ENCODE results near the gene CYTH4.
"Not testable (repeated sequence)": the region's sequence is repeated elsewhere in the genome, so short reads cannot be mapped to it uniquely, and the experiment has no call there.

CYTH4 gene

DNA sequence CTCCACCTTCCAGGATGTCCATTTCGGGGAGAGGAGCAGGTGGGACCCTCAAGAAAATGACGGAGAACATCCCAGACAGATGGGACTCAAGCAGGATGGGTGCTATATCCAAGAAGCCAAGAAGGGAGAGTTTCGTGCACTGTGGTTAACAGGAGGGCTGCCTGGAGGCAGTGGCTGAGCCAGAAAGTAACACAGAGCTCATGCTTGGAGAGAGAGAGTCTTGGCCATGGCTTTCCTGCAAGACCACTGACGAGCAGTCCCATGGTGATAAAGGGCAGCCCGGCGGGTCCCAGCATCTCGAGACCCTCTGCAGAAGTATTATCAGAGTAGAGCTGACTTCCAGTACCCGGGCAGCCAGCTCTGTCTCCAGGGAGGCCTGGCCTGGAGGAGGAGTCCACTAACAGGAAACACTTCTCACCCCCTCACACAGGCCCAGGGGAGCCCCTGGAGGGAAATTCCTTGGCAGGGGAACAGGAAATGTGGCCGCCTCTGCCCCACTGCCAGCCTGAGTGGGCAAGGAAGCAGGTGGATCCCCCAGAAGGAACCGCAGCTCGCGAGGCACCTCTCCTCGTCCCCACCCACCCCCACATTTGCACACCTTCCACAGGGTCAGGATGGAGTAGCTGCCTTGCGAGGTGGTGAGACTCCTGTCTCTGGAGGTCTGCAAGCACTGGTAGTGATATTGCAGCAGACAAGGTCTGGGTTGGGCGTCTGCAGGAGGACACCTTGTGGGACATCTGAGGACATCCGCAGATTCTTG is 32.2 kb downstream of the CYTH4 start:
- no peak for DNase-seq
- in situ Hi-C loops (cut with HindIII; ENCODE audit: low pct_ligation_motif_present, low pct_unique_long_range_greater_than_20kb, low sequenced_read_pairs): no loop called here

DNA sequence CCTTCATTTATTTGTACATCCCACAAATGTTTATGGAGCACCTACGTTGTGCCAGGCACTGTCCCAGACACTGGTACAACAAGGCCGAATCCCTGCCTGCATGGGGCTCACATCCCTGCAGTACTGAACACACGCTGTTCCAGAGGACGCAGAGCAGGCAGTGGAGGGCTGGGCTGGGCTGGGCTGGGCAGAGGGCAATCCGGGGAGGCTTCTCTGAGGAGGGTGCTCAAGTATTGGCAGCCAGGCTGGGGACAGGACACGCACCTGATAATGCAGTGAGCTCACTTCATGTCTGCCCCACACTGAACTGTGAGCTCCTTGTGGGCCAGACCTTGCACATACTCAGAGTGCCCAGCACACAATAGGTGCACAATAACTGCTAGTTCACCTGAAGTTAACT is 34.1 kb downstream of the CYTH4 start:
- in situ Hi-C loops (cut with HindIII; ENCODE audit: low pct_ligation_motif_present, low pct_unique_long_range_greater_than_20kb, low sequenced_read_pairs): no loop called here
- DNase-seq: no peak

DNA sequence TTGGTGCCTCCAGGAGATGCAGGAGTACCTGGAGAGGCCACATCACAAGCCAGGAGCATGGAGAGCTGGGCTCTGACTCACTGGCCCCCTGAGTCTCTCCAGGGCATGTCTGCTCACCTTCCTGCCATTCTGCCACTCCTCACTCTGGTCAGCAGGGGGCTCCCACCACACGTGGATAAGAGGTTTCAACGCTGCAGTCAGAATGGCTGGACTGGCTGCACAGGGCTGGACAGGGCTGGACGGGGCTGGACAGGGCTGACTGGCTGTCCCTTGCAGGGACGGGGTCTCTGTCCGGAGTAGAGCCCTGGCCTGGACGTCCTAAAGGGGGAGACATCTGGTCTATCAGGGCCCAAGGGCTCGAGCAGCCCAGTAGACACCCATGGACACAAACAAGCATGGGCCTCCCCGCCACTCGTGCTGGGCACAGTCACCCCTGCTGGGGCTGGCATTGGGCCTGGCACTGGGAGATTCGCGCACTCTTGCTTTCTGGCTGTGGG is 34.6 kb downstream of the CYTH4 start:
- peak; percentile 88 for DNase-seq
- in situ Hi-C loops (cut with HindIII; ENCODE audit: low pct_ligation_motif_present, low pct_unique_long_range_greater_than_20kb, low sequenced_read_pairs): no loop called here

DNA sequence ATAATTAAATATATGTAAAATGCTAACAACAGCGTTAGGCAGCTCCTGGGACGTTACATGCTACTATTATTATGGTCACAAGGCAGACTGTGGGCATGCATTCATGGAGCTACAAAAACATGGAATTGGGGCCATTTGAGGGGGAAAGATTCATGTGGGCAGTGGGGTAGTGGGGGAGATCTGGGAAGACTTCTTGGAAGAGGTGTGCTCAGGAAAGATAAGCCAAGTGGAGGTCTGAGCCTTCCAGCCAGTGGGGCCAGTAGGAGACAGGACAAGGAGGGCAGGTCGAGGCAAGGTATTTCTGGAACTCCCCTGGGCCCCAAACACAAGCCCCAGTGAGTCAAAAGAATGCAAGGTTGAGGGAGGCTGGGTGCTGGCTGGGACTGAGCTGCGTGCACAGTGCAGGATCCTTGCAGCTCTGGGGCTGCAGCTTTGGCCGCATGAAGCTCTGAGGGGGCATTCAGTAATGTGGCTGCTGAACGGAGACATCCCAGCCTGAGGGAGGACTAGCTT is 35.4 kb downstream of the CYTH4 start:
- DNase-seq: no peak
- in situ Hi-C loops (cut with HindIII; ENCODE audit: low pct_ligation_motif_present, low pct_unique_long_range_greater_than_20kb, low sequenced_read_pairs): no loop called here

DNA sequence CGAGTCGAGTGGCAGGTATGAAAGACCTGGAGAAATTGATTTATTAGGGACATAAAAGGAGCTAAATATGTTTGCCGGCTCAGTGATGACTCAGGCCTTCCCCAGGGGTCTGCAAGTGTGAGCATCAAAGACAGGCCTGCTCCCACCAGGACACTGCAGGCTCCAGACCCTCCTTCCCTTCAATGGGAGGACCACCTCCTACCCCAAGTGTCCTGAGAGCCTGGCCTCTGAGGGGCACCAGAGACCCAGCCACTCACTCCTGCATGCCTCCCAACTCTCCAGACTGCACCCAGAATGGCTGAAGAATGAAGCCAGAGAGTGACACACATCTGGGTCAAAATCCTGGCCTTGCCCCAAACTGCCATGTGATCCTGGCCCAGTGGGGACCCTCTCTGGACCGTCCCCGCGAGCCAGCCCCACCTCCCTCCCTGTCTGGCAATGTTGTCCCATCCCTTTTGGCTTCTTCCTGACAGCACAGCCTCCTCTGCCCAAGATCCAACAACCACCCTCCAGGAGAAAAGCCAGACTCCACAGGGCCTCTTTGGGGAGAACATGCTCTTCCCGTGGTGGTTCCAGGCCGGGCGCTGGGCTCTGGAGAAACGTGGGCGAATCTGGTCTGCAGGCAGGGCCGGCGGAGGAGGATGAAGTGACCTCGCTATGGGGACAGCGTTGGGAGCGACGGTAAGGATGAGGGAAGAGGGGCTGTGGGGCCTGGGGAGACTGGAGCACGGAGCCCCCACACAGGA is 36.2 kb downstream of the CYTH4 start:
- in situ Hi-C loops (cut with HindIII; ENCODE audit: low pct_ligation_motif_present, low pct_unique_long_range_greater_than_20kb, low sequenced_read_pairs): no loop called here
- no peak for DNase-seq

DNA sequence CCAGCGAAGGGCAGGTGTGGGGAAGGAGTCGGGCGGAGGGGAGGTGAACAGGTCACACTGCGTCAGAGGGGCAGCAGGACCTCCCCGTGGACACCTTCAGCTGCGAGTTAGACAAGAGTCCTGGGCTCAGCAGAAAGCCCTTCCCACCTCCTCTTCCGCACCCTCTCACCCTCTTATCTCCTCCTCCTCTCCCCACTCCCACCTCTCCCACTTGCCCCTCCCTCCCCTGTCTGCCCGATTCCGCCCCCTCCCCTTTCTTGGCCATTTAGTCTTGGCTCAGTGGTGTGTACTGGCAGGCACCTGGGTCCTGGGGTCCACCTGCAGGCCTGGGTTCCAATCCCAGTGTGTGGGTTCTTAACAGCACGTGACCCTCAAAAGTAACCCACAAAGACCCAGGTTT is 37.2 kb downstream of the CYTH4 start:
- DNase-seq: no peak
- in situ Hi-C loops (cut with HindIII; ENCODE audit: low pct_ligation_motif_present, low pct_unique_long_range_greater_than_20kb, low sequenced_read_pairs): no loop called here

DNA sequence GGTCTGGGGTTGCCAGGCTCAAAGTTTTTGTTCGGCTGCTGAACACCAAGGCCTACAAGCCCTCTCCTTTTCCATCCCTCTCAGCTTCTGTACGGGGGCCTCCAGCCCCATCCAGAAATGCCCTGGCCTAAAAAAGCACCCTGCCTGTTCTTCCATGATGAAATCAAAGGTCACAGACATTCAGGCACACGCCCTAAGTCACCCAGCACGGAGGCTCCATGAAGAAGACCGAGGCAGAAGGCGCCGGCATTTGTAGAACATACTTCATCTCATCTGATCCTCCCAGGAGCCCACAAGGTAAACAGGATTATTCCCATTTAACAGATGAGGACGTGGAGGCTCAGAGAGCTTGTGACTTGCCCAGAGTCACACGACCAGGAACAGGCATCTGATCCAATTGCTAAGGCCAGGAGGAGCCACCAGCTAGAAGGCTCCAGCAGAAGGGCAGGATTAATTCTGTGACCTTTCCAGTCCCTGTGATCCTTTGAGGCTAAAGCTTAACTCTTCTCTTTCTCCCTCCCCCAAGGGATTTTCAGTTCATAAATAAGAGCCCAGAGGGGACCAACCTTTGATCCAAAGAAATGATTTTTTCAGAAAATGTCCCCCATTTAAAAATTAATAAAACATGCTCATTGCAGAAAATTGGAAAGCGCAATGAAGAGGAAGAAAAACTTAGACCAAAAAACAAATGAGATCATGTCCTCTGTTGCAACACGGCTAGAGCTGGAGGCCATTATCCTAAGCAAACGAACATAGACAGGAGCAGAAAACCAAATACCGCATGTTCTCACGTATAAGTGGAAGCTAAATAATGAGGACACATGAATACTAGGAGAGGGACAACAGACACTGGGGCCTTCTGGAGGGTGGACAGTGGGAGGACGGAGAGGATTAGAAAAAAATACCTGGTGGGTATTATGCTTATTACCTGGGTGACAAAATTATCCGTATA is 38.7 kb downstream of the CYTH4 start:
- in situ Hi-C loops (cut with HindIII; ENCODE audit: low pct_ligation_motif_present, low pct_unique_long_range_greater_than_20kb, low sequenced_read_pairs): loop anchor here (10.0 kb wide), 1 partner anchor 74 kb away; no protein-coding TSS in a partner anchor
- no peak for DNase-seq

DNA sequence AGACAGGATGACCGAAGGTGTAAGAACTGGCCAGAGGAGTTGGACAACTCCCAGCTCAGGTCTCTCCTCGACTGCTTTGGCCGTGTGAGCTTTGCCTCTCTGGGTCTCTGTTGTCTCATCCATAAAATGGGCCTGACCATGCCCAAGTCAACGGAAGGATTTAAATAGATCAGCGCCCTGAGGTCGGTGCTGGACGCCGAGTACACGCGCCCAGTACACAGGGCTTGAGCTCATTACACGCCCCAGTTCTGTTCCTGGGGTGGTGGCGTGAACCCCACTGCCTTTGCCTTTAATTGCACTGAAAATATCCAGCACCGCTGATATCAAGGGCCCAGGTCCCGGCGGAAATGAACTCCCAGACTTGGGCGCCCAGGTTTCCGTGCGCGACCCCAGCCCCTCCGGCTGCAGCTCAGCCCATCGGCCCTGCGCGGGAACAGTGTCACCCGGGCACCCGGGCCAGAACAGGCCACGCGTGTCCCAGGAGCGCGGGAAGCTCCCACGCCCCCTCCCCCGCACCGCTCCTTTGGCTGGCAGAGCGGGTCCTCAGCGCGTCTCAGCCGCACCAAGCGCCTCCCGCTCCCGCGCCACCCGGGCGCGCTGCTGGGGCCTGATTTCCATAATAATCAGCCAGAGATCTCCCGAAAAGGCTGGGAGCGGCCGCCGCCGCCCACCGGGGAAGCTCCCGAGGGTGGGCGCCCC is 42.2 kb downstream of the CYTH4 start:
- in situ Hi-C loops (cut with HindIII; ENCODE audit: low pct_ligation_motif_present, low pct_unique_long_range_greater_than_20kb, low sequenced_read_pairs): loop anchor here (10.0 kb wide), 1 partner anchor 70 kb away; no protein-coding TSS in a partner anchor
- DNase-seq: no peak

DNA sequence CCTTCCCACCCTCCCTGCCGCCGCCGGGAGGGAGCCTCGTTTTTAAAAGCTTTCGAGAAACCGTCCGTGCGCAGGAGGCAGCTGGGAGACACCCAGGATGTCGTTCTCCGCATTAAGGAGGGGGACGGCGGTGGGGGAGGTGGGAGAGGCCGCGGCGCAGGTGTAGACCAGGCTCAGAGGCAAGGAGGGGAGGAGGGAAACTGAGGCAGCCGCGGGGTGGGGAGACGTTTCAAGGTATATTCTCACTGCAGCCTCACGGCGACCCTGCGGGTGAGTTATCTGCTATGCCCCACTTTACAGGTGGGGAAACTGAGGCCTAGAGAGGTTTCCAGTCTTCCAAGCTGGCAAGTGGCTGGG is 42.7 kb downstream of the CYTH4 start:
- no peak for DNase-seq
- in situ Hi-C loops (cut with HindIII; ENCODE audit: low pct_ligation_motif_present, low pct_unique_long_range_greater_than_20kb, low sequenced_read_pairs): loop anchor here (10.0 kb wide), 1 partner anchor 70 kb away; no protein-coding TSS in a partner anchor

DNA sequence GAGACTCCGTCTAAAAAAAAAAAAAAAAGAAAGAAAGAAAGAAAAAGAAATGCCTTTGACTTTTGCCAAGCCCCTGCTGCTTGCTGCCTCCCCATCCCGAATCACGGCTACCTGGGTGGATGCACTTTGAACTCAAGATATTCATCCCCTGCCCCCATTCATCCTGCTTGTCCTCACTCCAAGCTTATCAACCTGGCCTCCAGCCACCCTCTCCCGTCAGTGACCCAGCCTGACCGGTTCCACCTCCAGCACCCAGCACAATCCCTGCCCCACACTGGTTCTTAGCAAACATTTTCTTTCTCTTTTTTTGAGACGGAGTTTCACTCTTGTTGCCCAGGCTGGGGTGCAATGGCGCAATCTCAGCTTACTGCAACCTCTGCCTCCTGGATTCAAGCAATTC is 44.4 kb downstream of the CYTH4 start:
- no peak for DNase-seq
- in situ Hi-C loops (cut with HindIII; ENCODE audit: low pct_ligation_motif_present, low pct_unique_long_range_greater_than_20kb, low sequenced_read_pairs): loop anchor here (10.0 kb wide), 1 partner anchor 68 kb away; no protein-coding TSS in a partner anchor

DNA sequence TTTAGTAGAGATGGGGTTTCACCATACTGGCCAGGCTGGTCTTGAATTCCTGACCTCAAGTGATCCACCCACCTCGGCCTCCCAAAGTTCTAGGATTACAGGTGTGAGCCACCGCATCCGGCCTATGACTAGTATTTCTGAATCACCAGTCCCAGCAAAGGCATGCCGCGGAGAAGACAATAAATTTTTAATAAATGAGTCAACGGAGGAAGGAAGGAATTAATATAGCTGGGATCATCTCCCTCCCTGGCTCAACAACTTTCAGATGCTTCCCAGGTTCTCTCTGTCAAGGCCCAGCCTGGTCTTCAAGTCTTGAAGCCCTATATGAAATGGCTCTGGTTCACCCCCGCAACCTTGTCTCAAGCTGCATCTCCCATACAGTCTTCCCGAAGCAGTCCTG is 45.7 kb downstream of the CYTH4 start:
- in situ Hi-C loops (cut with HindIII; ENCODE audit: low pct_ligation_motif_present, low pct_unique_long_range_greater_than_20kb, low sequenced_read_pairs): loop anchor here (10.0 kb wide), 1 partner anchor 67 kb away; no protein-coding TSS in a partner anchor
- DNase-seq: no peak

DNA sequence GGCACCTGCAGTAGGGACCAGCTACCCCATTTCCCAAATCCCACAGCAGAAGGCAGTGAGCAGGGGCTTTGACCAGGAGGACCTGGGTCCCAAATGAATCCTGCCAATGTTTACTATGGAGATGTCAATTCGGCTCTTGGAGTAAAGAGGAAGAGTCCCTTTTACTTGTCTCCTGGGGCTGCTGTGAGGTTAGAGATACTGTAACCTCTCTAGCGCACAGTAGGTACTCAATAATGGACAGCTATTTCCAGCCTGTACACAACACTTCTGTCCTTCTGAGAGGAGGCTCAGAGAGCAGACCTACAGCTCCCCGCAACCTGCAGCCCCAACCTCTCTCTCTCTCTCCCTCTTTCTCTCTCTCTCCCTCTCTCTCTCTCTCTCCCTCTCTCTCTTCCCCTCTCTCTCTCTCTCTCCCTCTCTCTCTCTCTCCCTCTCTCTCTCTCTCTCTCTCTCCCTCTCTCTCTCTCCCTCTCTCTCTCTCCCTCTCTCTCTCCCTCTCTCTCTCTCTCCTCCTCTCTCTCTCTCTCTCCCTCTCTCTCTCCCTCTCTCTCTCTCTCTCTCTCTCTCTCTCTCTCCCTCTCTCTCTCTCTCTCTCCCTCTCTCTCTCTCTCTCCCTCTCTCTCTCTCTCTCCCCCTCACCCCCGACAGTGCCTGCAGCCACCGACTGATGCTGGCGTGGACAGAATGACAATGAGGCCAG is 46.4 kb downstream of the CYTH4 start:
- DNase-seq: not testable (repeated sequence)
- in situ Hi-C loops (cut with HindIII; ENCODE audit: low pct_ligation_motif_present, low pct_unique_long_range_greater_than_20kb, low sequenced_read_pairs): loop anchor here (10.0 kb wide), 1 partner anchor 66 kb away; no protein-coding TSS in a partner anchor

DNA sequence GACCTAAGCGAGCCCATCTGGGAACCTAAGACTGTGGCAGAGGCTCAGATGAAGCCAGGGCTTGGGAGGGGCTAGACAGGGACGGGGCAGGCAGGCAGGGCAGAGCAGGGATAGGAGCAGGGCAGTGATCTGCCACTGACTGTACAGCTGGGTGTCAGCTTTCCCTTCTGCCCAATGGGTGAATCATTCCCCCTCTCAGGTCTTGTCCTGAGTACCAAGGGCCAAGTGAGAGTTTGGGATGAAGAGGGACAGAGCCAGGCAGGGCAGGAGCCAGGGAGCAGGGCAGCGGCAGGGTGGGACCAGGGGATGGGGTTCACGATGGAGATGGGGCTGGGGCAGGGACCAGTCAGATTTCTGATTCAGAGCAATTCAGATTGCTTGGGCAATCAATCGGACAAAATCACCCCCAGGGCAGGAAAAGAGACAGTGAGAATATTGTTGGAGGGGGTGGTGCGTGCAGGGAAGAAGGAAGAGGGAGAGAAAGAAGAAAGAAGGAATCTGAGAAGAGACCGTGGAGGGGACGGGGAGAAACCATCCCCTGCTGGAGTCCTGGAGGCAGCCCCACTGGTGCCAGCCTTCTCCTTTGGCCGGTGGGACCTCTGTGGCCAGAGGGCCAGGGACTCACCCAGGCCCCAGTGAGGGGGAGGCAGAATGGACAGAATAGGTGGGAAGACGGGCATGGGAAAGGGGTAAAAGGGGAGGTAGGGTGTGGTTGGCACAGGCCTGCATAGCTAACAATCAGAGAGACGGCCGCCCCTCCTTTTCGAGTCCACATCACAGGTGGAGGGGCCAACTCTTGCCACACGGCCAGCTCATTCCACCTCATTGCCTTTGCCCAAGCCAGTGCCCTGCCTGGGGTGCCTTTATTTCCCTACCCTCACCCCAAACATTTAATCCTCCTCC is 47.2 kb downstream of the CYTH4 start:
- in situ Hi-C loops (cut with HindIII; ENCODE audit: low pct_ligation_motif_present, low pct_unique_long_range_greater_than_20kb, low sequenced_read_pairs): loop anchor here (10.0 kb wide), 1 partner anchor 65 kb away; no protein-coding TSS in a partner anchor
- peak; percentile 55 for DNase-seq

DNA sequence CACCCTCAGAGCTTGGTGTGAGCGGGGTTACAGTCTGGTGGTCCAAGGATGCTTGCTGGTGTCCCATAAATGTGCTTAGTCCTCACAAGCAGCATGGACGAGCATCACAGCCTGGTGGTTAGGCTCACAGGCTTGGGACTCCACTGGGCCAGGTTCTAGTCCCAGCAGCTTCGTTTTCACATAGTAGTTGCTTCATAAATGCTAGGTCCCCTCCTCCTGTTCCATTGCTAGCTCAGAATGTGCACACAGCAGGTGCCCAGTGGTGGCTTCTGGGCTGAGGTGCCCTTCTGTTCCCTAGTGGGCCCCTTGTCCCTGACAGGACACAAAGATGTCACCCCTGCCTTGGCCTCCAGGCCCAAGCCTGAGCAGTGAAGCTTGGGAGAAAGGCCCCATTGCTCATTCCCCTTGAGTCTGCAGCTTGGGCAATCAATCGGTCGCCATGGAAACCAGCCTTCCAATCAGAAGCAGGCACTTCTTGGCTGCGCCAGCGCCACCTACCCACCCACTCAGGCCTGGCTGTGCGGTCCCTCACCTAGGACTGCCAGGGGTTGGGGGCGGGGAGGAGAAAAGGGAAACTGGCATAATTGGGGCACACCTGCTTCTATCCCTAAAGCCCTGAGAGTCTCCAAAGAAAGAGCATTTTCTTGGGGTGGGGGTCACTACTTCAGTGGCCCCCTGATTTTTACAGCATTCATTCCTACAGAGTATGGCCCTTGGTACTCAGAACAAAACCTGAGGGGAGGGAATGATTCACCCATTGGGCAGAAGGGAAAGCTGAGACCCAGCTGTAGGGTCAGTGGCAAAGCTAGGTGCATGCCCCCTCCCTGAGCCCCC is 48.1 kb downstream of the CYTH4 start:
- in situ Hi-C loops (cut with HindIII; ENCODE audit: low pct_ligation_motif_present, low pct_unique_long_range_greater_than_20kb, low sequenced_read_pairs): no loop called here
- DNase-seq: peak; percentile 94

DNA sequence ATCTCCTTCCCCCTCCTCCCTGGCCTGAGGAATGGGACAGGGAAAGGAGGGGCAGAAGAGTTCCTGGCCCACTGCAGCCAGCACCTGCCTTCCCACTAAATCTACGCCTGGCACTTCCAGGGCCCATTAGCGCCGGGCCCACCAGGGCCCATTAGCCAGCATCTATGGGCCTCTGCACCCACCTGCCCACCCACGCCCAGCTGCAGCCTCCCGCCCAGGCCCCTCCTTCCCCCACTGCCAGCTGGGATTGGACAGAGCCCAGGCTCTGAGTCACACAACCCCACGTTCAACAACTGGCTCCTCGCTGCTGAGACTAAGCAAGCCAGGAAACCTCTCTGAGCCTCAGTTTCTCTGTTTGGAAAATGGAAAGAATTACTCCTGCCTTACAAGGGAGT is 48.7 kb downstream of the CYTH4 start:
- DNase-seq: peak; percentile 80
- in situ Hi-C loops (cut with HindIII; ENCODE audit: low pct_ligation_motif_present, low pct_unique_long_range_greater_than_20kb, low sequenced_read_pairs): no loop called here
